SK-N-SH treated with all-trans-retinoic acid at 6 μM for 48 hours (cell line): ENCODE measurements around the gene ABCB1.

ENCODE experiments used
- ATAC-seq: fragments of 200-7000 bp; cut with Tn5 transposase; 3 replicates; pipeline ENCODE4 v1.9.1; 2020; ENCODE audit warnings: mild to moderate bottlenecking, moderate library complexity
- ARNTL ChIP-seq: fragments of 450-650 bp; formaldehyde crosslinking; IDR thresholded peaks from 2 replicates; pipeline ENCODE4 v1.5.0; 2020; ENCODE audit warnings: low read depth, mild to moderate bottlenecking, moderate library complexity, borderline replicate concordance
- BACH2 ChIP-seq: fragments of 250-450 bp; sonication (Bioruptor Pico); IDR thresholded peaks from 2 replicates; pipeline ENCODE4 v1.9.0; 2021; ENCODE audit warnings: mild to moderate bottlenecking, borderline replicate concordance
- CSDC2 ChIP-seq: fragments of 250-450 bp; sonication (Bioruptor Pico); IDR thresholded peaks from 2 replicates; pipeline ENCODE4 v1.5.0; 2020; ENCODE audit warnings: mild to moderate bottlenecking, moderate library complexity
- ESRRG ChIP-seq: fragments of 250-450 bp; sonication (Bioruptor Pico); IDR thresholded peaks from 2 replicates; pipeline ENCODE4 v1.6.1; 2021; ENCODE audit warnings: mild to moderate bottlenecking
- GLIS3 ChIP-seq: fragments of 250-450 bp; sonication (Bioruptor Pico); IDR thresholded peaks from 2 replicates; pipeline ENCODE4 v1.5.0; 2020; ENCODE audit warnings: mild to moderate bottlenecking, moderate library complexity
- ISL1 ChIP-seq: fragments of 250-450 bp; sonication (Bioruptor Pico); IDR thresholded peaks from 2 replicates; pipeline ENCODE4 v2.1.2; 2022; ENCODE audit warnings: mild to moderate bottlenecking, moderate library complexity
- OSR1 ChIP-seq: fragments of 250-450 bp; sonication (Bioruptor Pico); IDR thresholded peaks from 2 replicates; pipeline ENCODE4 v1.8.0; 2022; ENCODE audit warnings: moderate library complexity, mild to moderate bottlenecking, inconsistent platforms
- PPARA ChIP-seq: fragments of 250-450 bp; sonication (Bioruptor Pico); IDR thresholded peaks from 2 replicates; pipeline ENCODE4 v1.5.0; 2020; ENCODE audit warnings: mild to moderate bottlenecking, borderline replicate concordance
- RARB ChIP-seq: fragments of 250-450 bp; sonication (Bioruptor Pico); IDR thresholded peaks from 2 replicates; pipeline ENCODE4 v1.8.0; 2021; ENCODE audit warnings: mild to moderate bottlenecking, moderate library complexity
- SNAI2 ChIP-seq: fragments of 250-450 bp; sonication (Bioruptor Pico); IDR thresholded peaks from 2 replicates; pipeline ENCODE4 v1.5.0; 2020; ENCODE audit warnings: mild to moderate bottlenecking, moderate library complexity
- TOX ChIP-seq: fragments of 250-450 bp; sonication (Bioruptor Pico); IDR thresholded peaks from 2 replicates; pipeline ENCODE4 v1.8.0; 2021; ENCODE audit warnings: mild to moderate bottlenecking, moderate library complexity, borderline replicate concordance
- ZC3H10 ChIP-seq: fragments of 250-450 bp; sonication (Bioruptor Pico); IDR thresholded peaks from 2 replicates; pipeline ENCODE4 v1.5.1; 2021; ENCODE audit warnings: mild to moderate bottlenecking, moderate library complexity
- ZFP3 ChIP-seq: fragments of 250-450 bp; sonication (Bioruptor Pico); IDR thresholded peaks from 2 replicates; pipeline ENCODE4 v1.5.0; 2020; ENCODE audit warnings: mild to moderate bottlenecking, moderate library complexity
- ZFP30 ChIP-seq: fragments of 450-650 bp; formaldehyde crosslinking; IDR thresholded peaks from 2 replicates; pipeline ENCODE4 v1.5.0; 2022; ENCODE audit warnings: mild to moderate bottlenecking, moderate library complexity
- ZNF565 ChIP-seq: fragments of 450-650 bp; formaldehyde crosslinking; conservative IDR thresholded peaks from 2 replicates; pipeline ENCODE4 v1.5.0; 2020; ENCODE audit warnings: low read depth, mild to moderate bottlenecking, moderate library complexity
- ZNF70 ChIP-seq: fragments of 450-650 bp; formaldehyde crosslinking; IDR thresholded peaks from 2 replicates; pipeline ENCODE4 v1.5.0; 2020; ENCODE audit warnings: mild to moderate bottlenecking, moderate library complexity
- ZNF8 ChIP-seq: fragments of 450-650 bp; formaldehyde crosslinking; IDR thresholded peaks from 2 replicates; pipeline ENCODE4 v1.5.0; 2020; ENCODE audit warnings: mild to moderate bottlenecking, moderate library complexity
- TF ChIP-seq, protein P1 (sequence below): fragments of 250-450 bp; sonication (Bioruptor Pico); IDR thresholded peaks from 2 replicates; pipeline ENCODE4 v1.5.1; 2021; ENCODE audit warnings: mild to moderate bottlenecking, moderate library complexity
- TF ChIP-seq, protein P2 (sequence below): fragments of 250-450 bp; sonication (Bioruptor Pico); IDR thresholded peaks from 2 replicates; pipeline ENCODE4 v1.5.0; 2020; ENCODE audit warnings: mild to moderate bottlenecking, moderate library complexity
- TF ChIP-seq, protein P3 (sequence below): fragments of 250-450 bp; sonication (Bioruptor Pico); IDR thresholded peaks from 2 replicates; pipeline ENCODE4 v1.8.0; 2020; ENCODE audit warnings: mild to moderate bottlenecking, moderate library complexity, borderline replicate concordance
- TF ChIP-seq, protein P4 (sequence below): fragments of 250-450 bp; sonication (Bioruptor Pico); IDR thresholded peaks from 2 replicates; pipeline ENCODE4 v1.5.1; 2020; ENCODE audit warnings: low read depth, mild to moderate bottlenecking, moderate library complexity
- TF ChIP-seq, protein P5 (sequence below): fragments of 250-450 bp; sonication (Bioruptor Pico); IDR thresholded peaks from 2 replicates; pipeline ENCODE4 v1.8.0; 2021; ENCODE audit warnings: low read depth, mild to moderate bottlenecking, moderate library complexity, borderline replicate concordance

ABCB1 gene

DNA sequence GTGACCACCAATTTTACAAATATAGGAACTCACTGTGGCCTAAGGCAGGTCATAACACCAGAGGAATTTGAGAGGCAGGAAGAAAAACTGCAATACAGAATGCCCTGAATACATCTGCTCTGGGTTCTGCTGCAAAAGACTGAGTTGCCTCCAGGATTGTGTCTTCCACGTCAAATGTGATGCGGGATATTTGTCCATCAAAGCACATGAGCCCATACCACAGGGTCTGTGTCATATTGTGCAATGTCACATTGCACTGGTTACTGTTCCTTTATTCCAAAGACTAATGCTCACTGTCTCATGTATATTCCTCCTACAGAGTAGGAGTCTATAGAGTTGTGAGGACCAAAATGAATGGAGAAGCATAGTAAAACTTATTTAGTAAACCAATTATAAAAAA, 66.6 kb downstream of the ABCB1 start:
- ATAC-seq = no peak
- TF ChIP-seq TOX (CRISPR knock-in tag) = no peak
- TF ChIP-seq GLIS3 (CRISPR knock-in tag) = no peak
- TF ChIP-seq BACH2 (CRISPR knock-in tag) = no peak
- TF ChIP-seq ESRRG (CRISPR knock-in tag) = no peak
- TF ChIP-seq, protein P1, sequence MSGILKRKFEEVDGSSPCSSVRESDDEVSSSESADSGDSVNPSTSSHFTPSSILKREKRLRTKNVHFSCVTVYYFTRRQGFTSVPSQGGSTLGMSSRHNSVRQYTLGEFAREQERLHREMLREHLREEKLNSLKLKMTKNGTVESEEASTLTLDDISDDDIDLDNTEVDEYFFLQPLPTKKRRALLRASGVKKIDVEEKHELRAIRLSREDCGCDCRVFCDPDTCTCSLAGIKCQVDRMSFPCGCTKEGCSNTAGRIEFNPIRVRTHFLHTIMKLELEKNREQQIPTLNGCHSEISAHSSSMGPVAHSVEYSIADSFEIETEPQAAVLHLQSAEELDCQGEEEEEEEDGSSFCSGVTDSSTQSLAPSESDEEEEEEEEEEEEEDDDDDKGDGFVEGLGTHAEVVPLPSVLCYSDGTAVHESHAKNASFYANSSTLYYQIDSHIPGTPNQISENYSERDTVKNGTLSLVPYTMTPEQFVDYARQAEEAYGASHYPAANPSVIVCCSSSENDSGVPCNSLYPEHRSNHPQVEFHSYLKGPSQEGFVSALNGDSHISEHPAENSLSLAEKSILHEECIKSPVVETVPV (CRISPR knock-in tag) = no peak
- TF ChIP-seq ZNF8 = no peak
- no peak for TF ChIP-seq ARNTL (CRISPR knock-in tag)
- TF ChIP-seq CSDC2 = no peak
- TF ChIP-seq ZNF565 (CRISPR knock-in tag) = no peak
- TF ChIP-seq ZFP30 (CRISPR knock-in tag) = no peak
- TF ChIP-seq ZC3H10 (CRISPR knock-in tag) = no peak
- TF ChIP-seq RARB = no peak
- TF ChIP-seq PPARA (CRISPR knock-in tag) = no peak
- TF ChIP-seq ZNF70 (CRISPR knock-in tag) = no peak
- TF ChIP-seq, protein P2, sequence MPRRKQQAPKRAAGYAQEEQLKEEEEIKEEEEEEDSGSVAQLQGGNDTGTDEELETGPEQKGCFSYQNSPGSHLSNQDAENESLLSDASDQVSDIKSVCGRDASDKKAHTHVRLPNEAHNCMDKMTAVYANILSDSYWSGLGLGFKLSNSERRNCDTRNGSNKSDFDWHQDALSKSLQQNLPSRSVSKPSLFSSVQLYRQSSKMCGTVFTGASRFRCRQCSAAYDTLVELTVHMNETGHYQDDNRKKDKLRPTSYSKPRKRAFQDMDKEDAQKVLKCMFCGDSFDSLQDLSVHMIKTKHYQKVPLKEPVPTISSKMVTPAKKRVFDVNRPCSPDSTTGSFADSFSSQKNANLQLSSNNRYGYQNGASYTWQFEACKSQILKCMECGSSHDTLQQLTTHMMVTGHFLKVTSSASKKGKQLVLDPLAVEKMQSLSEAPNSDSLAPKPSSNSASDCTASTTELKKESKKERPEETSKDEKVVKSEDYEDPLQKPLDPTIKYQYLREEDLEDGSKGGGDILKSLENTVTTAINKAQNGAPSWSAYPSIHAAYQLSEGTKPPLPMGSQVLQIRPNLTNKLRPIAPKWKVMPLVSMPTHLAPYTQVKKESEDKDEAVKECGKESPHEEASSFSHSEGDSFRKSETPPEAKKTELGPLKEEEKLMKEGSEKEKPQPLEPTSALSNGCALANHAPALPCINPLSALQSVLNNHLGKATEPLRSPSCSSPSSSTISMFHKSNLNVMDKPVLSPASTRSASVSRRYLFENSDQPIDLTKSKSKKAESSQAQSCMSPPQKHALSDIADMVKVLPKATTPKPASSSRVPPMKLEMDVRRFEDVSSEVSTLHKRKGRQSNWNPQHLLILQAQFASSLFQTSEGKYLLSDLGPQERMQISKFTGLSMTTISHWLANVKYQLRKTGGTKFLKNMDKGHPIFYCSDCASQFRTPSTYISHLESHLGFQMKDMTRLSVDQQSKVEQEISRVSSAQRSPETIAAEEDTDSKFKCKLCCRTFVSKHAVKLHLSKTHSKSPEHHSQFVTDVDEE (CRISPR knock-in tag) = no peak
- TF ChIP-seq, protein P3, sequence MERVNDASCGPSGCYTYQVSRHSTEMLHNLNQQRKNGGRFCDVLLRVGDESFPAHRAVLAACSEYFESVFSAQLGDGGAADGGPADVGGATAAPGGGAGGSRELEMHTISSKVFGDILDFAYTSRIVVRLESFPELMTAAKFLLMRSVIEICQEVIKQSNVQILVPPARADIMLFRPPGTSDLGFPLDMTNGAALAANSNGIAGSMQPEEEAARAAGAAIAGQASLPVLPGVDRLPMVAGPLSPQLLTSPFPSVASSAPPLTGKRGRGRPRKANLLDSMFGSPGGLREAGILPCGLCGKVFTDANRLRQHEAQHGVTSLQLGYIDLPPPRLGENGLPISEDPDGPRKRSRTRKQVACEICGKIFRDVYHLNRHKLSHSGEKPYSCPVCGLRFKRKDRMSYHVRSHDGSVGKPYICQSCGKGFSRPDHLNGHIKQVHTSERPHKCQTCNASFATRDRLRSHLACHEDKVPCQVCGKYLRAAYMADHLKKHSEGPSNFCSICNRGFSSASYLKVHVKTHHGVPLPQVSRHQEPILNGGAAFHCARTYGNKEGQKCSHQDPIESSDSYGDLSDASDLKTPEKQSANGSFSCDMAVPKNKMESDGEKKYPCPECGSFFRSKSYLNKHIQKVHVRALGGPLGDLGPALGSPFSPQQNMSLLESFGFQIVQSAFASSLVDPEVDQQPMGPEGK (CRISPR knock-in tag) = no peak
- TF ChIP-seq, protein P4, sequence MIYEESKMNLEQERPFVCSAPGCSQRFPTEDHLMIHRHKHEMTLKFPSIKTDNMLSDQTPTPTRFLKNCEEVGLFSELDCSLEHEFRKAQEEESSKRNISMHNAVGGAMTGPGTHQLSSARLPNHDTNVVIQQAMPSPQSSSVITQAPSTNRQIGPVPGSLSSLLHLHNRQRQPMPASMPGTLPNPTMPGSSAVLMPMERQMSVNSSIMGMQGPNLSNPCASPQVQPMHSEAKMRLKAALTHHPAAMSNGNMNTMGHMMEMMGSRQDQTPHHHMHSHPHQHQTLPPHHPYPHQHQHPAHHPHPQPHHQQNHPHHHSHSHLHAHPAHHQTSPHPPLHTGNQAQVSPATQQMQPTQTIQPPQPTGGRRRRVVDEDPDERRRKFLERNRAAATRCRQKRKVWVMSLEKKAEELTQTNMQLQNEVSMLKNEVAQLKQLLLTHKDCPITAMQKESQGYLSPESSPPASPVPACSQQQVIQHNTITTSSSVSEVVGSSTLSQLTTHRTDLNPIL = no peak
- no peak for TF ChIP-seq OSR1 (CRISPR knock-in tag)
- TF ChIP-seq, protein P5, sequence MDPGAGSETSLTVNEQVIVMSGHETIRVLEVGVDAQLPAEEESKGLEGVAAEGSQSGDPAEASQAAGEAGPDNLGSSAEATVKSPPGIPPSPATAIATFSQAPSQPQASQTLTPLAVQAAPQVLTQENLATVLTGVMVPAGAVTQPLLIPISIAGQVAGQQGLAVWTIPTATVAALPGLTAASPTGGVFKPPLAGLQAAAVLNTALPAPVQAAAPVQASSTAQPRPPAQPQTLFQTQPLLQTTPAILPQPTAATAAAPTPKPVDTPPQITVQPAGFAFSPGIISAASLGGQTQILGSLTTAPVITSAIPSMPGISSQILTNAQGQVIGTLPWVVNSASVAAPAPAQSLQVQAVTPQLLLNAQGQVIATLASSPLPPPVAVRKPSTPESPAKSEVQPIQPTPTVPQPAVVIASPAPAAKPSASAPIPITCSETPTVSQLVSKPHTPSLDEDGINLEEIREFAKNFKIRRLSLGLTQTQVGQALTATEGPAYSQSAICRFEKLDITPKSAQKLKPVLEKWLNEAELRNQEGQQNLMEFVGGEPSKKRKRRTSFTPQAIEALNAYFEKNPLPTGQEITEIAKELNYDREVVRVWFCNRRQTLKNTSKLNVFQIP = no peak
- TF ChIP-seq ISL1 (CRISPR knock-in tag) = no peak

DNA sequence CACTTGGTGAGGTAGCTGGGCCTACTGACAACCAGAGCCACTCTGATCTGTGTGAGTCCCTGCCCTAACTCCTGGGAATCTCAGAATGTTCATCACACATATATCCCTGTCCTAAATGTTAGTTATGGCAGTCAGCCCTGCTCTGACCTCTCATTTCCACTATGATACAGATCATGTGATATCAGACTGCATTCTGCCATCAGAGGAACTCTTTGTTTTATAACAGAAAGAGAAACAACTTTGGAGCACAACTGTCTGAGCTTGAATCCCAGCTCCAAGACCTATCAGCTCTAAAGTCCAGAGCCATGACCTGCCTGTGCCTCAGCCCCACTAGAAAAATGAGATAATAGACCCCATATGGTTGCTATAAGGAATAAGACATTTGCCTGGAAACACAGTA, 70.6 kb downstream of the ABCB1 start:
- ATAC-seq = no peak
- TF ChIP-seq, protein P3 (CRISPR knock-in tag) = no peak
- TF ChIP-seq, protein P1 (CRISPR knock-in tag) = no peak
- TF ChIP-seq CSDC2 = no peak
- TF ChIP-seq BACH2 (CRISPR knock-in tag) = no peak
- TF ChIP-seq SNAI2 (CRISPR knock-in tag) = no peak
- no peak for TF ChIP-seq ZFP3 (CRISPR knock-in tag)
- no peak for TF ChIP-seq ZNF8
